Astrocyte (in vitro differentiated cells and primary cell): ENCODE results near the gene WWTR1. TPM values are rescaled to one million over a fixed set of nuclear protein-coding genes. Genes with fewer than 3 reads are reported as not detected.

Experiments
- DNase-seq: peaks from one replicate; pipeline ENCODE4 v3.0.0-alpha.2; 2010; ENCODE audit warnings: low read depth
- FAIRE-seq: peaks from 2 replicates; lab custom pipeline; 2011; peaks lifted over from hg19 to GRCh38; lab: Jason Lieb, UNC
- H2AFZ ChIP-seq: 2 replicates; pipeline ENCODE4 v1.6.0; 2012; ENCODE audit warnings: low read depth, low read length, inconsistent platforms
- H3K27ac ChIP-seq: 2 replicates; pipeline ENCODE4 v1.5.1; 2011; ENCODE audit warnings: low read depth, low read length, inconsistent platforms
- H3K27me3 ChIP-seq: 2 replicates; pipeline ENCODE4 v1.6.0; 2011; ENCODE audit warnings: low read length, inconsistent platforms; ENCODE audit not compliant: insufficient read depth
- H3K36me3 ChIP-seq: 2 replicates; pipeline ENCODE4 v1.5.1; 2011; ENCODE audit warnings: low read length, inconsistent platforms; ENCODE audit not compliant: insufficient read depth
- H3K4me1 ChIP-seq: 2 replicates; pipeline ENCODE4 v1.5.1; 2011; ENCODE audit warnings: low read length, inconsistent platforms; ENCODE audit not compliant: insufficient read depth
- H3K4me2 ChIP-seq: 2 replicates; pipeline ENCODE4 v1.6.0; 2012; ENCODE audit warnings: low read length, inconsistent platforms
- H3K4me3 ChIP-seq: 2 replicates; pipeline ENCODE4 v1.5.1; 2011; ENCODE audit warnings: low read depth, mild to moderate bottlenecking, low read length, inconsistent platforms; ENCODE audit not compliant: insufficient read depth
- H3K79me2 ChIP-seq: 2 replicates; pipeline ENCODE4 v1.6.0; 2012; ENCODE audit warnings: mild to moderate bottlenecking, low read length, inconsistent platforms; ENCODE audit not compliant: insufficient read depth
- H3K9ac ChIP-seq: 2 replicates; pipeline ENCODE4 v1.6.0; 2012; ENCODE audit warnings: mild to moderate bottlenecking, low read length, inconsistent platforms
- H3K9me3 ChIP-seq: 2 replicates; pipeline ENCODE4 v1.5.1; 2012; ENCODE audit warnings: low read depth, mild to moderate bottlenecking, low read length, inconsistent platforms; ENCODE audit not compliant: insufficient read depth
- H4K20me1 ChIP-seq: 2 replicates; pipeline ENCODE4 v1.6.0; 2012; ENCODE audit warnings: low read length, inconsistent platforms; ENCODE audit not compliant: insufficient read depth
- H3K27ac Mint-ChIP-seq: one replicate; pipeline ENCODE4 v1.8.0; 2021; ENCODE audit warnings: mild to moderate bottlenecking, mixed read lengths; ENCODE audit not compliant: unreplicated experiment
- H3K27me3 Mint-ChIP-seq: one replicate; pipeline ENCODE4 v1.8.0; 2021; ENCODE audit warnings: low read depth, mixed read lengths; ENCODE audit not compliant: unreplicated experiment
- H3K36me3 Mint-ChIP-seq: one replicate; pipeline ENCODE4 v1.8.0; 2021; ENCODE audit warnings: low read depth, mixed read lengths; ENCODE audit not compliant: unreplicated experiment
- H3K4me1 Mint-ChIP-seq: one replicate; pipeline ENCODE4 v1.8.0; 2021; ENCODE audit warnings: low read depth, mixed read lengths; ENCODE audit not compliant: unreplicated experiment
- H3K4me3 Mint-ChIP-seq: one replicate; pipeline ENCODE4 v1.8.0; 2021; ENCODE audit warnings: mild to moderate bottlenecking, moderate library complexity, mixed read lengths; ENCODE audit not compliant: unreplicated experiment
- H3K9me3 Mint-ChIP-seq: one replicate; pipeline ENCODE4 v1.8.0; 2021; ENCODE audit warnings: mild to moderate bottlenecking, mixed read lengths; ENCODE audit not compliant: unreplicated experiment
- CTCF ChIP-seq: IDR thresholded peaks from 2 replicates; pipeline ENCODE4 v1.5.1; 2011; ENCODE audit warnings: low read depth, mild to moderate bottlenecking, inconsistent platforms, low read length, moderate library complexity; ENCODE audit not compliant: insufficient read depth
- EZH2 ChIP-seq: IDR thresholded peaks from 2 replicates; pipeline ENCODE4 v1.6.1; 2012; ENCODE audit warnings: mild to moderate bottlenecking, low read length, inconsistent platforms; ENCODE audit not compliant: insufficient read depth
- total RNA-seq: library from RNA; stranded (reverse); gene quantifications from 2 replicates; pipeline ENCODE4 v1.2.1, GENCODE V29; 2021

WWTR1 gene
- total RNA-seq, 1 donor from 2014 or later = 94.3 TPM

DNA sequence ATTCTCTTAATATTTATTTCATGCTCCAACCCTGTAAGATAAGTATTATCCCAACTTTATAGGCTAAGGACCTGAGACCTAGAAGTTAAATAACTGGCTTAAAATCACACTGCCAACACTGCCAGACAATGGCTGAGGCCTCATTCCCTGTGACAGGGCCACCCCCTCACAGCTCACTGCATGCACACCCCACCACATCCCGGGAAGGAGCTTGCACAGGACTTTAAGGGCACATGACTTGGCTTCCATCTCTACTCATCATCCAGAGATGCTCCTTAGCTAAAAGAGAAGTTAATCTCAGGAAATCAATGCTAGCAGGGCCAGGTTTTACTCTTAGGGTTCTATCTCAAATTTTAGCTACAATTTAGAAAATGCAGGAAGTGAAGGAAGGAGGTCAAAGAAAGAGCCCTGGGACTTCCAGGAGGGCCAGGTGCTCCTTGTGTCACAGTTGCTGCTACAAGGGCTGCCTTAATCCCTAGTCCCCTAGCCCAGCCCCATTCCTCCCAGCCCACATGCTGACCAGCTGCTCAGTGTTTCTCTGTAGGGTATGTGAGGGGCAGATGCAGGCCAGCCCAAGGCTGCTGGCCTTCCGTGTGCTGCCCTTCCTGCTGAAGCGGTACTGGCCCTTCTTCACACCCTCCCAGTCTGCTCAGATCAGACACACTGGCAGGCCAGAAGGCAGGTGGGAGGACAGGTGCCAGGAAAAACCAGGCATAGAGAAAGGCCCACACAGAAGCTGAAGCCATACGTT is 53.5 kb downstream of the WWTR1 start:
- peak overlapping the region; percentile 59 for H3K9ac ChIP-seq
- peaks cover 90% of the 10 kb centered on the region for H3K79me2 ChIP-seq
- no peak overlapping the region for H2AFZ ChIP-seq
- H3K36me3 Mint-ChIP-seq = no peaks in the 10 kb centered on the region
- peak overlapping the region; percentile 72 for H3K4me3 Mint-ChIP-seq
- peak overlapping the region; percentile 99 for H3K27ac Mint-ChIP-seq
- no peak overlapping the region for H3K4me3 ChIP-seq
- no peak for TF ChIP-seq CTCF
- no peaks in the 10 kb centered on the region for H3K9me3 ChIP-seq
- no peak for FAIRE-seq
- H3K4me1 Mint-ChIP-seq = peaks cover 65% of the 10 kb centered on the region
- H3K4me2 ChIP-seq = peak overlapping the region; percentile 65
- no peak for DNase-seq
- no peaks in the 10 kb centered on the region for H3K27me3 ChIP-seq
- peaks cover 55% of the 10 kb centered on the region for H3K4me1 ChIP-seq
- H3K36me3 ChIP-seq = peaks cover 2% of the 10 kb centered on the region
- no peaks in the 10 kb centered on the region for H3K9me3 Mint-ChIP-seq
- peaks cover 1% of the 10 kb centered on the region for H4K20me1 ChIP-seq
- H3K27me3 Mint-ChIP-seq = no peaks in the 10 kb centered on the region
- peak overlapping the region; percentile 82 for H3K27ac ChIP-seq

DNA sequence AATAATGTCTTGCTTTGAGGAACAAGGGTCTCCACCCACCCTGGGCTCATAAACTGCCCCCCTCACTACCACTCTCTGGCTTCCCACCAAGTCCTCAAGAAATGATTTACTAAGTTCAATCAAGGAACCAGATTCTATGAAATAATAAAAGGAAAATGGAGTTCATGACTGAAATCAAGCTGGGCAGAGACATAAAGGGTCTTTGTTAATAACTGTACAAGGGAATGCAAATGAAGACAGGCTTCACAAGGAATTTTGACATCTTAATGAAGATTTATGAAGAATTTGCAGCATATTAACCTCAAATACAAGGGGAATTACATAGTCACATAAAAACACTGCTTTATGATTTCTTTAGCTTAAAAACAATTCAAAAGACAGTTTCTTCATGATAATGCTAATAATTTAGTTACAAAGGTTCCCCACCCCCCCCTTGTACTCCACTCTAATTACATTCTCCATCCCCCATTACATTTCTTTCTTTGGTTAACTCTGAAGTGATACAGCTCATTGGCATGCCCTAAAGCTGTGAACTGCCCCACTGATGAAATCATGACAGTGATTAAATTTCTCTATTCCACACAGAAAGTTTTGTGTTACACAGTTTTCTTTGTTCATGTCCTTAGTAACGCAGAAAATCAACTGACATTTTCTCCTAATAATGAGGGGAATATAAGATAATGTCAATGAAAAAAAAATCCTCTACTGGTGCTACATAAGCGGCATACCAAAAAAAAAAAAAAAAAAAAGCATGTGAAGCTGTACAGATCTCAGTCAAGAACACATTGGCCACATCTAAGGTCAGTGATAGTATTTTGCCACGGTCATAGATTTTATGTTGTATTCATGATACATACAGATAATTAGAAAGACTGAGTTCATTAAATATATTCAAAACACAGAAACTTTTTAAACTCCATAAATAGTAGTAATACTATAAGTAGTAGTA is 54.4 kb downstream of the WWTR1 start:
- no peaks in the 10 kb centered on the region for H3K9me3 ChIP-seq
- H3K4me2 ChIP-seq = peak overlapping the region; percentile 65
- no peak overlapping the region for H2AFZ ChIP-seq
- no peaks in the 10 kb centered on the region for H3K36me3 Mint-ChIP-seq
- FAIRE-seq = no peak
- peaks cover 6% of the 10 kb centered on the region for H4K20me1 ChIP-seq
- H3K4me1 Mint-ChIP-seq = peaks cover 62% of the 10 kb centered on the region
- DNase-seq = peak; percentile 87
- H3K9ac ChIP-seq = peak overlapping the region; percentile 59
- no peak for TF ChIP-seq EZH2
- no peak for TF ChIP-seq CTCF
- no peak overlapping the region for H3K4me3 ChIP-seq
- H3K27me3 Mint-ChIP-seq = no peaks in the 10 kb centered on the region
- peaks cover 90% of the 10 kb centered on the region for H3K79me2 ChIP-seq
- no peaks in the 10 kb centered on the region for H3K27me3 ChIP-seq
- peaks cover 56% of the 10 kb centered on the region for H3K4me1 ChIP-seq
- H3K27ac ChIP-seq = peak overlapping the region; percentile 82
- H3K36me3 ChIP-seq = no peaks in the 10 kb centered on the region
- H3K9me3 Mint-ChIP-seq = no peaks in the 10 kb centered on the region
- H3K27ac Mint-ChIP-seq = peak overlapping the region; percentile 99
- peak overlapping the region; percentile 28 for H3K4me3 Mint-ChIP-seq
